ENCODE data around the gene NTNG2.

The NTNG2 gene

DNA sequence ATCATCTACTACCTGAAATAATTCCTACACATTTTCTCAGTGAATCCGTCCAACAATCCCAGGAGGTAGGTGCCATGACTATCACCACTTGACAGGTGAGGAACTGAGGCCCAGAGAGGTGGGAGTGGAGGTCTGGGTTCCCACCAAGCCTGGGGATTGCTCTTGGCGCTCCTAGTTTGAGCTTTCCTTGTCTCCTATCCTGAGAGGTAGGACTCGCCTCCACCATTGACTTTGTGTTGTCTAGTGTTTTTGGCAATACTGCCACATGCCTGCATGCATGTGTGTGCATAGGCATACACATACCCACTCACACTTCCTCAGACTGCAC lies 6.3 kb upstream of the NTNG2 start:
- TF ChIP-seq POLR2A (IDR thresholded peaks at IDR 0.05; ENCODE audit: low read depth, low read length) = no peak
- no peak for DNase-seq (ENCODE audit: insufficient read length, low spot score)
- no peak for FAIRE-seq

DNA sequence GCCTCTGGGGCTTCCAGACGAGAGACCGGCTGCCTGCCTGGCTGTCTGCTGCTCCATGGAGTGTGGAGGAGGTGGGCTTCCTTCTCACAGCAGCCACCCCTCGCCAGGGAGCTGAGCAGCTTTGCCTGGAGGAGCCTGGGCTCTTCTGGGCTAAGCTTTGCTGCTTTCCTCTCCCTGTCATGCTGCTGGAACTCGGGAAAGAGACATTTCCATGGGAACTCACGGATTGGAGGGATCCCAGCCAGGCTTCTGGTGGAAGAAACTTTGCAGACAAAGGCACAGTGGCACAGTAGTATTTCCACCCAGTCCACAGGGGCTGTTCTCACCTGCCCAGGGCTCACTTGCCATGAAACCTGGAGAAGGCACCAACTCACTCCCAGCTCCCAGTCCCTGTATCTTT lies 5.6 kb upstream of the NTNG2 start:
- FAIRE-seq (no peak), DNase-seq (ENCODE audit: insufficient read length, low spot score) (no peak)
- TF ChIP-seq POLR2A (IDR thresholded peaks at IDR 0.05; ENCODE audit: low read depth, low read length) = no peak

DNA sequence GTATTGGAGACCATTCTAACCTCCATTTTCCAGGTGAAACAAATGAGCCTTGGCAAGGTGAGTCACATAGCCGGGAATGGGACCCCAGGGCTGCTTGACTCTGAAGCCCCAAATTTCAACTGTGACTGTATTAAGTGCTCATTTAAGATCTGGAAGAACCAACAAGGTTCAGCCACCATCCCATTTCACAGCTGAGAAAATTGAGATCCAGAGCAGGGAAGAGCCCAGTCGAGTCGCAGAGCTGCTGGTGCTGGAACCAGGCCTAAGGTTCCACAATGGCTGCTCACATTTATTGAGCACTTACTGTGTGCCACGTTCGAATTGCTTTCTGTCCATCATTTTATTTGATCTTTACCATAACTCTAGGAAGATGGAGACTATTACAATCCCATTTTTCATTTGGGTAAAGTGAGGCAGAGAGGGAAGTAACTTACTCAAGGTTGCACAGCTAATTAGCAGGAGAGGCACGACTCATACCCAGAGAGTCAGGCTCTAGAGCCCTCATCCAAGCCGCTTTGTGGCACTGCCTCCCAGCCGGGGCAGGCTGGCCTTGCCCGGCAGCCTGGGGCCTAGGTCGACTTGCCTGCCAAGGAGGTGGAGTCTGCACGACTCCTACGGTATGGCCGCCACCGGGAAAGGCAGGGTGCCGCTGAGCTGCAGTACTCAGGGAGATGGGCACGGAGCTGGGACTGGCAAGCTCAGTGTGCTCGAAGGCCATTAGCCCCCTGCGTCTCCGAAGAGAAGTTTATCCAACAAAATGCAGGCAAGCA lies 4.3 kb upstream of the NTNG2 start:
- FAIRE-seq (no peak), DNase-seq (ENCODE audit: insufficient read length, low spot score) (no peak)
- TF ChIP-seq POLR2A (IDR thresholded peaks at IDR 0.05; ENCODE audit: low read depth, low read length) = no peak

DNA sequence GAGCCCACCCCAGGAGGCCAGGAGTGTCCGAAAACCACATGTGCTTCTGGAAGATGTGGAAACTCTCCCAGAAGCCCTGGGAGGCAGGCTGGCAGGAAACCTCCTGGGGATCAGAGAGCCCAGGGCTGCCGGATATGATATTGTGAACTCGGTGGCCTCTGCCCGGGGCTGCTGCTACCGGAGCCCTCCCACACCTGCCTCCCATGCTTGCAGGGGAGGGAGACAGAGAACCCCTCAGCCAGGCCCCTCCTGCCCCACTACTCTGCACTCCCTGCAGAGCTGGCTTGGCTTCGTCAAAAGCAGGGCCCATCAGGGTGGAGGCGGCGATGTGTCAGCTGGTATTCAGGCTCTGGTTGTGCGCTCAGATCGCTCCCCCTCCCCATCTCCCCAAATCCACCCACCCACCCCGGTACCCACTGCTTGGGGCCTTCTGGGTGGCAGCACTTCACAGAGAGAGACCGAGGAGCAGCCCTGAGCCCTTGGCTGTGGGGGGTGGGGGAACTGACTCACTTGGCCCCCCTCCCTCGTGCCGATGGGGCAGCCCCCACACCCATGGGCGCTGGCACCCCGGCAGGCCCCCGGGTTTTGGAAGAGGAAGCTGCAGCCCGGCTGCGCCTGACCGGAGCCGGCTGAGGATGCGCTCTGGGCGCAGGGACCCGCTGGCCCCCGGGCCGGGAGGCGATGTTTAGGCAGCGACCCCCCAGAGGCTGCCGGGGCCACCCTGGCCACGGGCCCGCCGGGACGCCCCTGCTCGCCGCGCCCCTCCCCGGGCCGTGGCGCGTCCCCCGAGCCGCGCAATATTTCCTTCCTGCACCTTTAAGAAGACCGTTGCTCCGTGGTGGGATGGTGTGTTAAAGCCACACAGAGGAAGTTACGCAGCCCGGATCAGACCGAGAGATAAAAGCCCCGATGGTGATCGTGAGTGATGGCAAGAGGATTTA lies 786 bp upstream of the NTNG2 start:
- FAIRE-seq = peak; percentile 58
- peak; percentile 43; the same call in 1 of the 2 replicates for TF ChIP-seq POLR2A (IDR thresholded peaks at IDR 0.05; ENCODE audit: low read depth, low read length)
- peak; percentile 92 for DNase-seq (ENCODE audit: insufficient read length, low spot score)

DNA sequence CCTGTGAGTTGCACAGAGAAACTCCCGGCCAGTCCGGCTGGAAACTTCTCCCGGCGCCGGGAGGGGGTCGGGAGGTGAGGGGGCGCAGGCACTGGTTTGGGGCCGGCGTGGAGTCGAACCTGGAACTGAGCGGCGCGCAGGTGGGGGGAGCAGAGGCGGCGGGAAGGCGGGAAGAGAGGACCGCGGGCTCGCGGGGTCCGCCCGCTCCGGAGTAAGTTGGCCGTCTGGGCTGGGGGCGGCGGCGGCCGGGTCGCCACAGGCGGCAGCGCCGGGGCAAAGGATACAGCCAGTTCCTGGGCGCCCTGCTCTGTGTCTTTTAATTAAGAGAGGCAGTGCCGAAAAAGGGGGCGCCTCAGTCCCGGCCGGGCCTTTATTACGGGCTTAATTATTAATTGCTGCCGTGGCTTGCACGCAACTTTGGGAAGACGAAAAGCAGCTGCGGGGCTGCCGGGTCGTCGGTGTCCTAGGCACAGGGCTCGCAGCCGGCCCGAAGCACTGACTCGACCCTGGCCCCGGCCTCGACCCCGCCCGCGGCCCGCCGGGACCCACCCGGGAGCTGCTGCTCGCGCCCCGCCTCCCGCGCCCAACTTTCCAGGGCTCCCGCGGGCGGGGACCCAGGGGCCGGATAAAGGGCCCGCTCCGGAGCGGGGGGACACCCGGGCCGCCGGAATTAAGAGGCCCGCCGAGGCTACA lies 1.1 kb downstream of the NTNG2 start:
- DNase-seq (ENCODE audit: insufficient read length, low spot score) = no peak
- no peak for TF ChIP-seq POLR2A (IDR thresholded peaks at IDR 0.05; ENCODE audit: low read depth, low read length)
- no peak for FAIRE-seq

DNA sequence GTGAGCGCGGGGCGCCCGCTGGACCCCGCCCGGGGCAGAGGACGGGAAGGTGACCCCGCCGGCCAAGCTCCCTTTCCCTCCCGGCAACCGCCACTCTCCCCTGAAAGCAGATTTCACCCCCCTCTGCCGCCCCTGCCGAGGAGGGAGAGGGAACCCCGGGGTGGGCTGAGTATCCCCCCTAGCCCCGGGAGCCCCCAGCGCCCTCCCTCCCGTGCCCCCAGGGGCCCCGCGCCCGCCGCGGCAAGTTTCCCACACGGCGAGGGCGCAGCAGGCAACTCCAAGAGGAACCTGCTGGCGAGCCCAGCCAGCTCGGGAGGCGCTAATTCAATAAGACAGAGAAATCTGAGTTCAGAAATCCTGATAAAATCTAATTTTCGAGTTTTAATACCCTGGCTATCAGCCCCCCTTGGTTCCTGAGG lies 1.6 kb downstream of the NTNG2 start:
- TF ChIP-seq POLR2A (IDR thresholded peaks at IDR 0.05; ENCODE audit: low read depth, low read length) = no peak
- FAIRE-seq = no peak
- DNase-seq (ENCODE audit: insufficient read length, low spot score) = no peak

DNA sequence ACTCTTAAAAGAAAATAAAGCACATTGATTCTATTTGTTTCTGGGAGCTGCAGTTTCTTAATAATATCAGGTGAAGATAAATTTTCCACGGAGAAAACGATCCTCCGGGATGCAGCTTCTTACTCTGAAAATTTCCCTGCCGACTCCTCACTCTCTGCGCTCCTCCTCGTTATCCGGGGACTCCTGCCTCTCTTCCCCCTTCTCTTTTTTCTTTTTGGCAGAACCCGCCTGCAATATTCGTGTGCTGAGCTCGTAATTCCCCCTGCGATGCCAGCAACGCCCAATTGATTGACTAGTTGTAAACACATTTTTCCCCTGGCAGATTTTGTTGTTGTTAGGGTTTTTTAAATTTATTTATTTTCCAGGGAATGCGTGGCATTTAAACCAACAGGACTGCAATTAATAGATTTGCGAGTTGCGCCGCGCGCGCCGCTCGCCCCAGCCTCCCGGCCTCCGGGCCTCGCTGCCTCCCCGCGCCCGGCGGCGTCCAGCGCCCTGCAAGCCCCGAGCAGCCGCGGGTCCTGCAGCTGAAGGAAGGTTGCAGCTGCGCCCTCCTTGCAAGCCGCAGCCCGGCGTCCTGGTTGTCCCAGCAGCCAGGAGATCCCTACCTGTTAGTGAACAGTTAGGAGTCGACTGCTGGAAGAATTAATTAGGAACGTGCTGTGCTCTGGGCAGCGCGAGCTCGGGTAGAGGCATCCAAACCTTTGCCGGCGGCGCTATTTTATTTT lies 2.2 kb downstream of the NTNG2 start:
- DNase-seq (ENCODE audit: insufficient read length, low spot score) = no peak
- FAIRE-seq = no peak
- TF ChIP-seq POLR2A (IDR thresholded peaks at IDR 0.05; ENCODE audit: low read depth, low read length) = no peak

DNA sequence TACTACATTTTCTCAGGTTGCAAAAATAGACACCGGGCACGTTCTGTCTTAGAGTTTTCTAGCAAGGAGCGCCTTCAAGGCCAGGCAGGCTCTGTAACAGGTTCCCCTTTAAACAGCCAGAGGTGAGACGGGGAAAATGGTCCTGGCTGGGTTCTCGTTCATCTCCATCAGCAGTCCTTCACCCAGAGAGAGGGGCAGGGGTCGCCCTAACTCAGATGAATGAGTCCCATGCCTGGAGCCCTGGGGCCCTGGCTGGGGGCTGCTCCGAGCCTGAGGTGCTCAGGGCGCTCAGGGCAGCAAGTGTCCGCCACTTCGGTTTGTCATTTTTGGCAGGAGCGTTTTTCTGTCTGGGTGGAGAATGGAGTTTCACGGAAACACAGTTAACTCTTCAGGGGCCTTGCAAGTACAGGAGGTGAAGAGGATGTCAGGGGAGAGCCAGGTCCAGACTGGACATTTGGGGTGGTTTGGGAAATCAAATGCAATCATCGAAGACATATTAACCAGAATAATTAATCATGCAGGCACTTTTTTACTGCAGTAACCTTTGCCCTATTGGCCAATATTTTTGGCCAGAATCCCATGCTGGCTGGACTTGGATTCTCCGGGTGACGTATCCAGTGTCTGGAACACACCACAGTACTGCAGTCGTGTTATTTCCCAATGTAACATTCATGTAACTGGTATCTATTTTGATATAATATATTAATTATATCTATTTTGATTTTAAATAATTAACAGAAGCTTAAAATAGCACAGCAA lies 2.9 kb downstream of the NTNG2 start:
- no peak for TF ChIP-seq POLR2A (IDR thresholded peaks at IDR 0.05; ENCODE audit: low read depth, low read length)
- DNase-seq (ENCODE audit: insufficient read length, low spot score) = no peak
- FAIRE-seq = no peak

DNA sequence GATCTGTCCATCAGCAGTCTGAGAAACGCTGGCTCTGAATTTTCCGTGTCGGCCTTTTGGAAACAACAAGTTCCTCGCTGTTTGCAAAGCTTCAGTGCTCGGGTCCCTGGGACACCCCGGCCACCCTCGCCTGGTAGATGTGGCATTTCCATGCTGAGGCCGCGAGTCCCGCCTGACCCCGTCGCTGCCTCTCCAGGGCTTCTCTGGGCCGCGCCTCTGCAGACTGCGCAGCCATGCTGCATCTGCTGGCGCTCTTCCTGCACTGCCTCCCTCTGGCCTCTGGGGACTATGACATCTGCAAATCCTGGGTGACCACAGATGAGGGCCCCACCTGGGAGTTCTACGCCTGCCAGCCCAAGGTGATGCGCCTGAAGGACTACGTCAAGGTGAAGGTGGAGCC lies 4.7 kb downstream of the NTNG2 start:
- no peak for FAIRE-seq
- DNase-seq (ENCODE audit: insufficient read length, low spot score) = no peak
- no peak for TF ChIP-seq POLR2A (IDR thresholded peaks at IDR 0.05; ENCODE audit: low read depth, low read length)

DNA sequence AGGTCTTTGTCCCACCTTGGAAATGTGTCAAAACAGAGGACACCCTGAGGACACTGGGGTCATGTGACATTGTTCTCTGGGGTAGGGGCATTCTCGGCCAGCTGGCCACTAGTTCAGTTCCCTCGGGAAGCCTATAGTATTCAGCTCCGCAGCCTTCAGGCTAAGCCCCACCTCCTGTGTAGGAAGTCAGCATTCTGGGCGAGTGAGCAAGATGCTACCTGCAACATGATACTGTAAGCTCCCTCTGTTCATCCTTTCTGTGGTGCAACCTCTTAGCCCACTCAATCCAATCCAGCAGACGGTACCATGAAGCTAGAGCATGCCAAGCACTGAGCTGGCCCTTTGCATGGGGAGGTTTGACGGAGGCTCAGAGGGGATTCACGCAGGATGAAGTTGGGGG lies 5.3 kb downstream of the NTNG2 start:
- FAIRE-seq (no peak), DNase-seq (ENCODE audit: insufficient read length, low spot score) (no peak)
- no peak for TF ChIP-seq POLR2A (IDR thresholded peaks at IDR 0.05; ENCODE audit: low read depth, low read length)

DNA sequence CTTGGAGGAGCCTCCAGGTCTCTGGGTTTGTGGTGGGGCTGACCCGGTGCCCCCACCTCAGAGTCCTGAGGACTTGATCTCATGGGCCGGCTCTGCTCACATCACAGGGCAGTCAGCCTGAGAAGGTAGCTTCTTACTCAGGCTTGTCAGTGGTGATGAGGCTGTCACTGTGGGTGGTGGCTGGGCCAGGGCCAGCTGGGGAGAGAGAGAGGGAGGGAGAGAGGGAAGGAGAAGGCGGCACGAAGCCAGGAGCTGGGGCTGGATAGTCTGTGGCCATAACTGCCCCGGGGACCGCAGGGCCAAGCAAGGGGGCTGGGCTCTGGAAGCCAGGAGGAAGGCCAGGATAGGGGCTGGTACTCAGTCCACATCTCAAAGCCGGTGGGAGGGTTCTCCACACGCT lies 6.5 kb downstream of the NTNG2 start:
- FAIRE-seq (no peak), DNase-seq (ENCODE audit: insufficient read length, low spot score) (no peak)
- no peak for TF ChIP-seq POLR2A (IDR thresholded peaks at IDR 0.05; ENCODE audit: low read depth, low read length)

DNA sequence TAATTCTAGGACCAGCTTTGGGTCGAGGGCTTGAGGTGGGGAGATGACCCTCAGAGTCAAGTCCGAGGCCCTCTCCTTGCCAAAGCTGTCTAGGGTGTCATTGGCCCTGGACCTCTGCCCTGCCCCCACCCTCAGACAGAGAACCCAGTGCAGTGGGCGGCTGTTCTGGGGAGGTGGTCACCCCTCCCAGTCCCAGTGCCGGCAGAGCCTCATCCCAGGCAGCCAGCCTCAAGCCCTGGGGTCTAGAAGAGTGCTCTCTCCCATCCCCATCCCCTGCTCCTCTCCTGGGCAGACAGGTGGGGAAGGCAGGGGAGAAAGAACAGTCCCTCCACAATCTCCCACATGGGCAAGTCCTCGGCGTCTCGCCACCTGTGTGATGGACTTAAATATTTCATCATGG lies 7.0 kb downstream of the NTNG2 start:
- no peak for TF ChIP-seq POLR2A (IDR thresholded peaks at IDR 0.05; ENCODE audit: low read depth, low read length)
- DNase-seq (ENCODE audit: insufficient read length, low spot score) = no peak
- no peak for FAIRE-seq
